Thymus (tissue), 11 donors: ENCODE measurements around the gene KRT39. TPM values are rescaled to one million over a fixed set of nuclear protein-coding genes. Genes with fewer than 3 reads are reported as not detected.
"Not testable (repeated sequence)": the region's sequence is repeated elsewhere in the genome, so short reads cannot be mapped to it uniquely, and the experiment has no call there.

Source experiments
- DNase-seq, 9 donors: peaks; one replicate each; pipeline ENCODE4 v3.0.0-alpha.2; 2013; ENCODE audit warnings: low spot score in 9 of 9, low read depth in 6 of 9, missing footprints in 1 of 9
- H3K27ac ChIP-seq, 2 donors: one replicate each; pipeline ENCODE4 v1.5.1; 2013; ENCODE audit warnings: control low read depth in 1 of 2, low read depth in 1 of 2, low read length in 1 of 2, mild to moderate bottlenecking in 1 of 2, moderate library complexity in 1 of 2
- H3K27me3 ChIP-seq, 2 donors: one replicate each; pipeline ENCODE4 v1.5.1; 2013; ENCODE audit warnings: low read length in 1 of 2; ENCODE audit not compliant: control insufficient read depth in 2 of 2, insufficient read depth in 1 of 2
- H3K36me3 ChIP-seq, 2 donors: one replicate each; pipeline ENCODE4 v1.5.1; 2013; ENCODE audit warnings: low read length in 1 of 2, mild to moderate bottlenecking in 1 of 2, moderate library complexity in 1 of 2; ENCODE audit not compliant: control insufficient read depth in 2 of 2, insufficient read depth in 2 of 2
- H3K4me1 ChIP-seq, 2 donors: one replicate each; pipeline ENCODE4 v1.5.1; 2013; ENCODE audit warnings: low read length in 2 of 2; ENCODE audit not compliant: control insufficient read depth in 2 of 2, insufficient read depth in 2 of 2
- H3K4me3 ChIP-seq, 2 donors: one replicate each; pipeline ENCODE4 v1.5.1; 2013; ENCODE audit warnings: low read length in 2 of 2, control low read depth in 1 of 2, mild to moderate bottlenecking in 1 of 2
- H3K9me3 ChIP-seq, 2 donors: one replicate each; pipeline ENCODE4 v1.5.1; 2013; ENCODE audit warnings: low read length in 1 of 2, mild to moderate bottlenecking in 1 of 2; ENCODE audit not compliant: control insufficient read depth in 2 of 2, insufficient read depth in 1 of 2
- WGBS: extraction: QIAGEN DNeasy Blood & Tissue Kit; methylation state at CpG from one replicate; pipeline ENCODE4 v1.1.7; 2013; 5-methylcytosine and 5-hydroxymethylcytosine counted together
- polyA plus RNA-seq: library from polyadenylated mRNA; stranded (reverse); fragments of 200-250 nt; gene quantifications from one replicate; pipeline ENCODE4 v1.2.3, GENCODE V29; 2013
- total RNA-seq: library from RNA; stranded (reverse); fragments of 120-200 nt; gene quantifications from one replicate; pipeline ENCODE4 v1.2.4, GENCODE V29; 2013
- donor health status: healthy.

Gene KRT39
- total and polyA plus RNA-seq, 2 donors = 0.23 TPM; not detected in 1

- H3K36me3 ChIP-seq = no peaks in the 10 kb centered on the region
- no peak overlapping the region for H3K4me3 ChIP-seq
- H3K27me3 ChIP-seq = peaks cover 0 to 2% of the 10 kb centered on the region in 2 donors
- 96% methylated on average over 2 of the region's 2 CpGs for WGBS
- DNase-seq = no peak
- no peak overlapping the region for H3K27ac ChIP-seq
- no peaks in the 10 kb centered on the region for H3K9me3 ChIP-seq
- H3K4me1 ChIP-seq = no peaks in the 10 kb centered on the region
Measured at GRCh38 chr17:40921026-40921425, 45.7 kb downstream of the KRT39 start.

- H3K27ac ChIP-seq, H3K9me3 ChIP-seq, H3K4me1 ChIP-seq, DNase-seq, H3K27me3 ChIP-seq, H3K4me3 ChIP-seq, H3K36me3 ChIP-seq: not testable (repeated sequence)
- WGBS = 100% methylated on average over 2 of the region's 2 CpGs
Measured at GRCh38 chr17:40917116-40917515, 49.6 kb downstream of the KRT39 start.

- no peaks in the 10 kb centered on the region for H3K9me3 ChIP-seq
- no peak overlapping the region for H3K4me3 ChIP-seq
- peaks cover 0 to 3% of the 10 kb centered on the region in 2 donors for H3K4me1 ChIP-seq
- no peaks in the 10 kb centered on the region for H3K36me3 ChIP-seq
- H3K27me3 ChIP-seq = no peaks in the 10 kb centered on the region
- 56% methylated on average over 1 of the region's 1 CpG for WGBS
- DNase-seq = no peak
- no peak overlapping the region for H3K27ac ChIP-seq
Measured at GRCh38 chr17:40916366-40916765, 50.4 kb downstream of the KRT39 start.

GRCh38 chr17:40915721-40916256, 51.0 kb downstream of the KRT39 start:
- WGBS = 61% methylated on average over 2 of the region's 2 CpGs
- peaks cover 0 to 2% of the 10 kb centered on the region in 2 donors for H3K27me3 ChIP-seq
- no peaks in the 10 kb centered on the region for H3K36me3 ChIP-seq
- H3K4me3 ChIP-seq = no peak overlapping the region
- H3K27ac ChIP-seq = no peak overlapping the region
- H3K9me3 ChIP-seq = no peaks in the 10 kb centered on the region
- peaks cover 0 to 3% of the 10 kb centered on the region in 2 donors for H3K4me1 ChIP-seq
- no peak for DNase-seq

GRCh38 chr17:40915199-40915661, 51.5 kb downstream of the KRT39 start:
- H3K27ac ChIP-seq = no peak overlapping the region
- no peak for DNase-seq
- WGBS = 91% methylated on average over 3 of the region's 3 CpGs
- peaks cover 0 to 3% of the 10 kb centered on the region in 2 donors for H3K4me1 ChIP-seq
- H3K4me3 ChIP-seq = no peak overlapping the region
- no peaks in the 10 kb centered on the region for H3K36me3 ChIP-seq
- H3K27me3 ChIP-seq = peaks cover 0 to 3% of the 10 kb centered on the region in 2 donors
- no peaks in the 10 kb centered on the region for H3K9me3 ChIP-seq

GRCh38 chr17:40914075-40914855, 52.5 kb downstream of the KRT39 start:
- Histone ChIP-seq H3K9me3 (no peaks in the 10 kb centered on the region), H3K36me3 (no peaks in the 10 kb centered on the region), H3K27me3 (peaks cover 0 to 3% of the 10 kb centered on the region in 2 donors), H3K4me1 (peaks cover 0 to 5% of the 10 kb centered on the region in 2 donors), H3K4me3 (no peak overlapping the region), H3K27ac (no peak overlapping the region)
- WGBS = 79% methylated on average over 3 of the region's 3 CpGs
- DNase-seq = no peak

GRCh38 chr17:40912486-40913210, 54.1 kb downstream of the KRT39 start:
- peaks cover 0 to 5% of the 10 kb centered on the region in 2 donors for H3K27me3 ChIP-seq
- no peaks in the 10 kb centered on the region for H3K36me3 ChIP-seq
- H3K4me1 ChIP-seq = peaks cover 0 to 5% of the 10 kb centered on the region in 2 donors
- WGBS = 89% methylated on average over 13 of the region's 13 CpGs
- DNase-seq = no peak
- no peaks in the 10 kb centered on the region for H3K9me3 ChIP-seq
- no peak overlapping the region for H3K27ac ChIP-seq
- no peak overlapping the region for H3K4me3 ChIP-seq

GRCh38 chr17:40910441-40910841, 56.3 kb downstream of the KRT39 start:
- Histone ChIP-seq H3K4me1 (peaks cover 0 to 5% of the 10 kb centered on the region in 2 donors), H3K36me3 (no peaks in the 10 kb centered on the region), H3K27me3 (peaks cover 0 to 5% of the 10 kb centered on the region in 2 donors), H3K4me3 (no peak overlapping the region), H3K27ac (peak overlapping the region in 1 of 2 donors; percentile 37), H3K9me3 (no peaks in the 10 kb centered on the region)
- WGBS = 91% methylated on average over 3 of the region's 3 CpGs
- peak in 1 of 9 donors; percentile 8 for DNase-seq

- Histone ChIP-seq H3K27ac (no peak overlapping the region), H3K36me3 (no peaks in the 10 kb centered on the region), H3K9me3 (no peaks in the 10 kb centered on the region), H3K4me3 (no peak overlapping the region), H3K27me3 (peaks cover 0 to 5% of the 10 kb centered on the region in 2 donors), H3K4me1 (peaks cover 0 to 5% of the 10 kb centered on the region in 2 donors)
- WGBS = 83% methylated on average over 4 of the region's 4 CpGs
- DNase-seq = no peak
Measured at GRCh38 chr17:40909755-40910154, 57.0 kb downstream of the KRT39 start.
